HG03108 (cell line): Measurements from ENCODE around the gene CD93.

Source experiments
- ATAC-seq: cut with Tn5 transposase; IDR thresholded peaks from one replicate; pipeline ENCODE4 v1.9.1; 2021; ENCODE audit warnings: moderate library complexity; ENCODE audit not compliant: unreplicated experiment

Gene CD93

GRCh38 chr20:23084282-23084844 lies 1.8 kb downstream of the CD93 start:
- no peak for ATAC-seq

GRCh38 chr20:23083553-23084220 lies 2.4 kb downstream of the CD93 start:
- no peak for ATAC-seq

GRCh38 chr20:23082846-23083552 lies 3.1 kb downstream of the CD93 start:
- no peak for ATAC-seq

GRCh38 chr20:23081263-23081819 lies 4.8 kb downstream of the CD93 start:
- no peak for ATAC-seq

- ATAC-seq: no peak
These were observed 5.6 kb downstream of the CD93 start for GRCh38 chr20:23080521-23080920.

GRCh38 chr20:23079926-23080325 lies 6.2 kb downstream of the CD93 start:
- no peak for ATAC-seq

GRCh38 chr20:23079016-23079351 lies 7.1 kb downstream of the CD93 start:
- no peak for ATAC-seq

- no peak for ATAC-seq
These were observed 7.6 kb downstream of the CD93 start for GRCh38 chr20:23078351-23079015.

GRCh38 chr20:23077277-23077676 lies 8.8 kb downstream of the CD93 start:
- no peak for ATAC-seq

GRCh38 chr20:23074052-23074451 lies 12.1 kb downstream of the CD93 start:
- no peak for ATAC-seq

GRCh38 chr20:23072892-23073586 lies 13.1 kb downstream of the CD93 start:
- no peak for ATAC-seq

- ATAC-seq: no peak
These were observed 14.1 kb downstream of the CD93 start for GRCh38 chr20:23071996-23072395.

- no peak for ATAC-seq
These were observed 14.7 kb downstream of the CD93 start for GRCh38 chr20:23071398-23071797.

GRCh38 chr20:23069108-23069507 lies 17.0 kb downstream of the CD93 start:
- ATAC-seq: no peak

- ATAC-seq: no peak
These were observed 17.8 kb downstream of the CD93 start for GRCh38 chr20:23068283-23068682.

- ATAC-seq: no peak
These were observed 19.4 kb downstream of the CD93 start for GRCh38 chr20:23066772-23067171.

- no peak for ATAC-seq
These were observed 20.6 kb downstream of the CD93 start for GRCh38 chr20:23065266-23066201.

- no peak for ATAC-seq
These were observed 22.5 kb downstream of the CD93 start for GRCh38 chr20:23063581-23063980.

GRCh38 chr20:23063168-23063567 lies 23.0 kb downstream of the CD93 start:
- ATAC-seq: no peak

GRCh38 chr20:23062632-23063031 lies 23.5 kb downstream of the CD93 start:
- no peak for ATAC-seq
